H1 (cell line): ENCODE data around the gene INAFM2. TPM values are rescaled to one million over a fixed set of nuclear protein-coding genes. Genes with fewer than 3 reads are reported as not detected.

Source experiments
- CTCF ChIA-PET: fragments of 300-600 bp; sonication (Branson Sonifier 250); formaldehyde crosslinking; loops from one replicate; lab custom pipeline; 2021; ENCODE audit not compliant: partially characterized antibody; lab: Charles Lee
- POLR2A ChIA-PET: fragments of 300-600 bp; sonication (Branson Sonifier 250); formaldehyde crosslinking; loops from one replicate; lab custom pipeline; 2021; ENCODE audit warnings: inconsistent platforms; ENCODE audit not compliant: partially characterized antibody; lab: Charles Lee
- DNase-seq, 2 experiments: peaks; one replicate each; pipeline versions ENCODE4 v3.0.0 to v3.0.0-alpha.2; 2010 to 2022; ENCODE audit warnings: low spot score in 2 of 2, low read depth in 1 of 2, mixed read lengths in 1 of 2
- FAIRE-seq: peaks from 2 replicates; lab custom pipeline; 2011; peaks lifted over from hg19 to GRCh38; lab: Jason Lieb, UNC
- H2AFZ ChIP-seq: 2 replicates; pipeline ENCODE4 v1.8.1; 2012; ENCODE audit warnings: low read length, inconsistent platforms
- H2AK5ac ChIP-seq: 2 replicates; pipeline ENCODE4 v1.6.1; 2013; ENCODE audit warnings: low read depth, low read length
- H2BK120ac ChIP-seq: replicated peaks from 2 replicates; pipeline ENCODE3; 2013; ENCODE audit warnings: low read depth, low read length, inconsistent platforms
- H2BK12ac ChIP-seq: 2 replicates; pipeline ENCODE4 v1.6.1; 2013; ENCODE audit warnings: low read depth, low read length
- H2BK15ac ChIP-seq: 2 replicates; pipeline ENCODE4 v1.6.1; 2013; ENCODE audit warnings: low read length
- H2BK20ac ChIP-seq: 2 replicates; pipeline ENCODE4 v1.6.1; 2013; ENCODE audit warnings: low read length
- H2BK5ac ChIP-seq: 2 replicates; pipeline ENCODE4 v1.6.1; 2013; ENCODE audit warnings: low read depth, low read length
- H3K14ac ChIP-seq: 2 replicates; pipeline ENCODE4 v1.6.1; 2013; ENCODE audit warnings: inconsistent platforms; ENCODE audit not compliant: insufficient read length
- H3K18ac ChIP-seq: 2 replicates; pipeline ENCODE4 v1.6.1; 2013; ENCODE audit warnings: low read length; ENCODE audit errors: extremely low read depth
- H3K23ac ChIP-seq: 2 replicates; pipeline ENCODE4 v1.6.1; 2013; ENCODE audit warnings: inconsistent platforms; ENCODE audit not compliant: insufficient read length
- H3K23me2 ChIP-seq: 2 replicates; pipeline ENCODE4 v1.6.1; 2013; ENCODE audit warnings: low read depth, low read length
- H3K27ac ChIP-seq: 2 replicates; pipeline ENCODE4 v1.6.1; 2011; ENCODE audit warnings: low read depth, low read length, inconsistent platforms
- H3K27me3 ChIP-seq, 4 experiments: replicated peaks in 1 of 4; 1 replicate in 1 of 4; 2 replicates in 3 of 4; pipeline versions ENCODE4 v1.6.1 to v1.8.1; 2011 to 2013; ENCODE audit warnings: low read length in 3 of 4, mild to moderate bottlenecking in 3 of 4, inconsistent platforms in 2 of 4, mixed read lengths in 2 of 4, moderate library complexity in 1 of 4; ENCODE audit not compliant: control insufficient read depth in 3 of 4, insufficient read depth in 3 of 4; ENCODE audit errors: extremely low read depth in 1 of 4
- H3K36me3 ChIP-seq, 4 experiments: 2 replicates each; pipeline versions ENCODE4 v1.6.1 to v1.8.1; 2011 to 2013; ENCODE audit warnings: mild to moderate bottlenecking in 4 of 4, low read length in 3 of 4, moderate library complexity in 2 of 4, control low read depth in 1 of 4, inconsistent platforms in 1 of 4; ENCODE audit not compliant: insufficient read depth in 4 of 4, control insufficient read depth in 2 of 4
- H3K4ac ChIP-seq: replicated peaks from 2 replicates; pipeline ENCODE3; 2013; ENCODE audit warnings: low read length, low read depth, mixed read lengths, inconsistent platforms; ENCODE audit not compliant: insufficient read length
- H3K4me1 ChIP-seq, 4 experiments: replicated peaks in 1 of 4; 1 replicate in 1 of 4; 2 replicates in 3 of 4; pipeline versions ENCODE4 v1.6.1 to v1.8.1; 2011 to 2013; ENCODE audit warnings: low read length in 3 of 4, inconsistent platforms in 2 of 4, mixed read lengths in 1 of 4; ENCODE audit not compliant: insufficient read depth in 4 of 4, control insufficient read depth in 3 of 4
- H3K4me2 ChIP-seq, 2 experiments: 2 replicates each; pipeline versions ENCODE4 v1.6.1 to v1.8.1; 2011 to 2013; ENCODE audit warnings: low read depth in 2 of 2, low read length in 2 of 2, control low read depth in 1 of 2, inconsistent platforms in 1 of 2, mild to moderate bottlenecking in 1 of 2; ENCODE audit not compliant: insufficient read depth in 1 of 2
- H3K4me3 ChIP-seq, 4 experiments: fragments of 200-600, 300-600 bp in 1 of 4; sonication (generic), shearing (Covaris generic), sonication (Bioruptor Twin) in 1 of 4; 2 replicates each; pipeline versions ENCODE4 v1.5.1 to v1.8.1; 2011 to 2016; ENCODE audit warnings: low read length in 4 of 4, low read depth in 3 of 4, control low read depth in 2 of 4, inconsistent platforms in 2 of 4, mild to moderate bottlenecking in 2 of 4, mixed read lengths in 1 of 4, moderate library complexity in 1 of 4; ENCODE audit not compliant: insufficient read depth in 2 of 4; ENCODE audit errors: extremely low read depth in 1 of 4
- H3K56ac ChIP-seq: replicated peaks from 2 replicates; pipeline ENCODE3; 2013; ENCODE audit warnings: low read depth, mild to moderate bottlenecking, mixed read lengths, low read length, inconsistent platforms; ENCODE audit not compliant: insufficient read length
- H3K79me1 ChIP-seq: 2 replicates; pipeline ENCODE4 v1.6.1; 2013; ENCODE audit warnings: low read depth, low read length, control low read depth
- H3K79me2 ChIP-seq, 2 experiments: 2 replicates each; pipeline versions ENCODE4 v1.6.1 to v1.8.1; 2012 to 2013; ENCODE audit warnings: low read length in 2 of 2, mild to moderate bottlenecking in 2 of 2, inconsistent platforms in 1 of 2; ENCODE audit not compliant: insufficient read depth in 2 of 2, control insufficient read depth in 1 of 2
- H3K9ac ChIP-seq, 4 experiments: replicated peaks in 1 of 4; 1 replicate in 1 of 4; 2 replicates in 3 of 4; pipeline versions ENCODE4 v1.6.1 to v1.8.1; 2011 to 2013; ENCODE audit warnings: low read depth in 3 of 4, low read length in 3 of 4, control low read depth in 2 of 4, mild to moderate bottlenecking in 2 of 4, moderate library complexity in 2 of 4, inconsistent platforms in 1 of 4; ENCODE audit errors: extremely low read depth in 1 of 4
- H3K9me3 ChIP-seq, 2 experiments: 2 replicates each; pipeline versions ENCODE4 v1.6.1 to v1.8.1; 2012 to 2013; ENCODE audit warnings: mild to moderate bottlenecking in 2 of 2, moderate library complexity in 2 of 2, control low read depth in 1 of 2, inconsistent platforms in 1 of 2, low read depth in 1 of 2, low read length in 1 of 2, mixed read lengths in 1 of 2; ENCODE audit not compliant: insufficient read depth in 2 of 2
- H4K20me1 ChIP-seq, 2 experiments: replicated peaks in 1 of 2; 2 replicates each; pipeline versions ENCODE3 to v1.8.1; 2011 to 2013; ENCODE audit warnings: inconsistent platforms in 2 of 2, low read length in 2 of 2, mild to moderate bottlenecking in 1 of 2; ENCODE audit not compliant: insufficient read depth in 2 of 2, control insufficient read depth in 1 of 2
- H4K5ac ChIP-seq: 2 replicates; pipeline ENCODE4 v1.6.1; 2013; ENCODE audit warnings: low read length, low read depth, mixed read lengths, inconsistent platforms; ENCODE audit not compliant: insufficient read length
- H4K8ac ChIP-seq: 2 replicates; pipeline ENCODE4 v1.8.0; 2013; ENCODE audit warnings: mild to moderate bottlenecking, moderate library complexity, low read length, inconsistent platforms; ENCODE audit not compliant: insufficient read depth; ENCODE audit errors: extremely low read depth
- H4K91ac ChIP-seq: replicated peaks from 2 replicates; pipeline ENCODE3; 2013; ENCODE audit warnings: low read length, mixed read lengths, inconsistent platforms; ENCODE audit not compliant: insufficient read length
- ATF2 ChIP-seq: IDR thresholded peaks from 2 replicates; pipeline ENCODE4 v1.6.1; 2012; ENCODE audit warnings: low read length, inconsistent platforms
- ATF3 ChIP-seq: IDR thresholded peaks from 2 replicates; pipeline ENCODE4 v1.6.1; 2011; ENCODE audit warnings: low read depth, mild to moderate bottlenecking, low read length; ENCODE audit not compliant: insufficient read depth
- CBX5 ChIP-seq: fragments of 300-800, 300-1000 bp; sonication (generic); IDR thresholded peaks from 2 replicates; pipeline ENCODE4 v1.7.1; 2016; ENCODE audit warnings: antibody characterized with exemption, low read length, low read depth
- CREB1 ChIP-seq: IDR thresholded peaks from 2 replicates; pipeline ENCODE4 v1.6.1; 2012; ENCODE audit warnings: inconsistent platforms
- JUND ChIP-seq: IDR thresholded peaks from 2 replicates; pipeline ENCODE4 v1.6.1; 2011; ENCODE audit warnings: mild to moderate bottlenecking, improper control_type of control experiment, low read length
- KDM4A ChIP-seq: IDR thresholded peaks from one replicate; pipeline ENCODE4 v1.7.1; 2012; ENCODE audit warnings: low read depth, mild to moderate bottlenecking, moderate library complexity, low read length, inconsistent platforms; ENCODE audit not compliant: severe bottlenecking
- RBBP5 ChIP-seq: IDR thresholded peaks from 2 replicates; pipeline ENCODE4 v1.7.1; 2012; ENCODE audit warnings: low read depth, mild to moderate bottlenecking, inconsistent platforms, low read length, moderate library complexity, borderline replicate concordance
- SP1 ChIP-seq: IDR thresholded peaks from 2 replicates; pipeline ENCODE4 v1.6.1; 2011; ENCODE audit warnings: low read depth, low read length
- TEAD4 ChIP-seq: IDR thresholded peaks from 2 replicates; pipeline ENCODE4 v1.6.1; 2012; ENCODE audit warnings: low read depth, low read length, inconsistent platforms, mixed read lengths
- WGBS, 2 experiments: shearing (Covaris generic) in 1 of 2; methylation state at CpG; one replicate each; pipeline versions ENCODE4 v1.1.6 to v1.1.7; 2013 to 2015; ENCODE audit warnings: low lambda C conversion rate in 2 of 2, mixed read lengths in 2 of 2, inconsistent platforms in 1 of 2, low coverage in 1 of 2, missing lambda C conversion rate in 1 of 2; ENCODE audit not compliant: insufficient replicate concordance in 2 of 2, insufficient coverage in 1 of 2, insufficient read length in 1 of 2; ENCODE audit errors: extremely low coverage in 1 of 2, missing lambda C conversion rate in 1 of 2; 5-methylcytosine and 5-hydroxymethylcytosine counted together
- polyA plus RNA-seq, 7 experiments: library from polyadenylated mRNA; depleted of rRNA in 3 of 7; stranded (reverse) in 5 of 7; unstranded in 2 of 7; fragments of >200 nt in 5 of 7; fragments of 200-250 nt in 2 of 7; gene quantifications; 1 replicate in 5 of 7; 2 replicates in 1 of 7; 4 replicates in 1 of 7; pipeline versions ENCODE4 v1.2.1 to v1.2.3, GENCODE V29; 2011 to 2013; ENCODE audit warnings: missing spikeins in 2 of 7, mixed read lengths in 2 of 7
- total RNA-seq: library from RNA; stranded (reverse); fragmentation: NEBNext Ultra II Directional; extraction: Animal tissue kit (Norgen Biotek cat#: 25700); gene quantifications from 2 replicates; pipeline ENCODE4 v1.2.1, GENCODE V29; 2021

Gene INAFM2
- total and polyA plus RNA-seq, 2 of the 8 experiments (the other 6 are each of a cell fraction or from before 2014, with no cell fraction given), result 15.3 to 35.1 TPM

- POLR2A ChIA-PET, result interaction anchor here (0.7 to 3.0 kb wide), 10 partner anchors 11 to 81 kb away, joined by 3 to 46 read pairs (median 4); partner anchors contain the start of genes ANKRD63 and KNSTRN
- H3K18ac ChIP-seq, result peak overlapping the region; percentile 84
- TF ChIP-seq TEAD4 (0 out of 2 replicates have a peak, but pooled peaks have one; percentile 41), SP1 (peak; percentile 28; the same call in 1 of the 2 replicates), ATF2 (no peak), CBX5 (no peak), CREB1 (peak; percentile 65; the same call in 1 of the 2 replicates), RBBP5 (peak; percentile 80; the same call in 1 of the 2 replicates), ATF3 (no peak), JUND (no peak), KDM4A (no peak)
These were observed 21.9 kb upstream of the INAFM2 start for GRCh38 chr15:40301467-40302179.

More at GRCh38 chr15:40301467-40302179, 21.9 kb upstream of the INAFM2 start:
- peak overlapping the region; percentile 15 for H3K4ac ChIP-seq
- no peak overlapping the region for H2BK120ac ChIP-seq
- H4K20me1 ChIP-seq, result no peaks in the 10 kb centered on the region
- no peak overlapping the region for H3K23ac ChIP-seq
- H3K4me2 ChIP-seq, result peak overlapping the region; percentile 38 to 50; a peak in 3 of 4 replicates
- no peak overlapping the region for H3K56ac ChIP-seq
- WGBS, 2 experiments, result 63% methylated on average over 12 of the region's 12 CpGs; no CpG with 5 or more reads in 1 of the 2 experiments
- H2AFZ ChIP-seq, result peak overlapping the region; percentile 78
- peak overlapping the region; percentile 27 for H4K5ac ChIP-seq
- no peak overlapping the region for H2BK15ac ChIP-seq
- peak overlapping the region; percentile 95; the same call in 1 of the 2 replicates for H2BK12ac ChIP-seq
- DNase-seq (peak in 1 of 2 experiments; percentile 75), FAIRE-seq (no peak)
- no peaks in the 10 kb centered on the region for H3K36me3 ChIP-seq
- no peaks in the 10 kb centered on the region for H3K79me2 ChIP-seq
- peak overlapping the region; percentile 28 for H4K91ac ChIP-seq
- peak overlapping the region; percentile 70; the same call in 1 of the 2 replicates for H2AK5ac ChIP-seq
- H3K4me1 ChIP-seq, result peaks cover 0 to 23% (median 10%) of the 10 kb centered on the region in 4 experiments; a peak in 6 of 7 replicates
- peak overlapping the region; percentile 87 for H2BK20ac ChIP-seq
- peaks cover 0 to 2% (median 0%) of the 10 kb centered on the region in 4 experiments; a peak in 1 of 7 replicates for H3K27me3 ChIP-seq
- H3K9ac ChIP-seq, result no peak overlapping the region
- no peak overlapping the region for H3K27ac ChIP-seq
- H3K4me3 ChIP-seq, result no peak overlapping the region
- H2BK5ac ChIP-seq, result peak overlapping the region; percentile 87
- H3K79me1 ChIP-seq, result no peaks in the 10 kb centered on the region
- CTCF ChIA-PET, result interaction anchor here (0.8 to 23.9 kb wide), 10 partner anchors 9 to 256 kb away, joined by 3 to 584 read pairs (median 23); partner anchors contain the start of genes ANKRD63, CCDC9B and INAFM2
- H4K8ac ChIP-seq, result no peak overlapping the region
- H3K23me2 ChIP-seq, result no peaks in the 10 kb centered on the region
- H3K9me3 ChIP-seq, result 0 out of 4 replicates have a peak, but pooled peaks cover 0 to 3% of the 10 kb centered on the region in 2 experiments
- H3K14ac ChIP-seq, result no peak overlapping the region
